Stimulated activated CD8-positive, alpha-beta memory T cell treated with anti-CD3 and anti-CD28 coated beads, Interleukin-7, amount 100 ng/mL, for 48 hours (primary cell): Measurements from ENCODE around the gene AP3S2.
"Not testable (repeated sequence)": the region's sequence is repeated elsewhere in the genome, so short reads cannot be mapped to it uniquely, and the experiment has no call there.

Source experiments
- DNase-seq, 2 donors: peaks; one replicate each; pipeline ENCODE4 v3.0.0-alpha.2; 2020; ENCODE audit warnings: low read depth in 1 of 2; ENCODE audit errors: extremely low read depth in 1 of 2

The AP3S2 gene

DNA sequence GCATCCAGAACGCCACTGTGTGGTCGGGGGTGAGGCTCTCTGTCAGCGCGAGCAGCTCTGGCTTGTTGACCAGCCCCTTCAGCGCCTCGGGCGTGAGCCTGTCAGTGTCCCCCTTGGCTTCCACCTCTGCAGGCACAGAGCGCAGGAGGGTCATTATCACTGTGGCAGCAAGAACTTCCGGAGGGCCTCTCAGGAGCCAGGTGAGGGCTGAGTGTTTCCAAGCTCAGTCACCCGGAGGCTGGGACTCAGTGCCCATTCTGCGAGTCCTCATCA, 10.0 kb upstream of the AP3S2 start:
- no peak for DNase-seq

DNA sequence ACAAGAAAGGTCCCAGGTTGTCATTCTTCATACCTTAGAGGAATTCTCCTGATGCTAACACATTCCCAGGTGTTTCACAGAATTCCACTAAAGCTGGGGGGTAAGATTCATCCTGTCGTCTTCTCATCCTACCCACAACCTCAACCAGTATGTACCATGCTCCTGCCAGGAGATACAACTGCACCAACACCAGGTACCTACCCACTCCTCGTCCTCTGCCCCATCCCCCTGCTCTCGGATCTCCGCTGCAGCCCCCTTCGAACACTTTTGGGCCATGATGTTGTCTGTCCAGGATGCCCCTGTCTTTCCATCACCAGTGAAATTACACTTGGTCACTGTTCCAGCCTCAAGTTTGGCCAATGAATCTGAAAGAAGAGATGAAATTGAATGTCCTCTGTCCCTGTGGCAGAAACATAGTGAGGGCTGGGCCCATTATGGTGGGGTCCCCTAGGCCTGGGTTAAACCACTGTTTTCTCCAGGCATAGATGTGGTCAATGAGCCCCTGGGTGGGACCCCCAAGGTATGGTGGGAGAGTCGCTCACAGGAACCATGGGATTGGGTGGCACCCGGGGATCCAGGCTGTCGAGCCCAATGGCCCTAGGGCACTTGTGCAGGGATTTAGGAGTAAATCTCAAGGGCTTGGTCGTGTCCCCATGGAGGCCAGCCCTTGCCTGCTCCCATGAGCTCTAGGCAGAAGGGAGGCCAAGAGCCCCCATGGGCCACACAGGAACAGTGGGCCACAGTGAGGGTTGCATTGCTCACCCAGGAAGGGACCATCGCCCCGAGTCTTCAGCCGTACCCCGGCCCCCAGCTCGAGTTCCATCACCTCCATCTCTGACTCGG, 9.4 kb upstream of the AP3S2 start:
- DNase-seq: no peak

DNA sequence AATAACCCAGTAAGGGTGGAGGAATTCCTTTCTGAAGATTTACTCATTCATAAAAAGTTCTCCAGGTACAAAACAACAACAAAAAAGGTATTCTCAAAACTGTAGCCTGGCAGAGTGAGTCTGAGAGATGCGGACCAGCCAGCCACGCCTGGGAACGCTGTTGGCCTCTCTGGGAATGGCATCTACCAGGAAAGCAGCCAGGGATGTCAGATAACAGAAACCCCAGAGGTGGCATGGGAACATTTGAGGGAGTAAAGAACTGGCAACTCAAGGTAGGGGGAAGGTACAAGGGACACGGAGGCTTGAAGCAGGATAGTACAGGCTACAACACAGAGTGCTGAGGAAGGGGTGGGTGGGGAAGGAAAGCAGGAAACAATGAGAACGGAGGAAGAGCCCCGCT, 7.1 kb upstream of the AP3S2 start:
- no peak for DNase-seq

DNA sequence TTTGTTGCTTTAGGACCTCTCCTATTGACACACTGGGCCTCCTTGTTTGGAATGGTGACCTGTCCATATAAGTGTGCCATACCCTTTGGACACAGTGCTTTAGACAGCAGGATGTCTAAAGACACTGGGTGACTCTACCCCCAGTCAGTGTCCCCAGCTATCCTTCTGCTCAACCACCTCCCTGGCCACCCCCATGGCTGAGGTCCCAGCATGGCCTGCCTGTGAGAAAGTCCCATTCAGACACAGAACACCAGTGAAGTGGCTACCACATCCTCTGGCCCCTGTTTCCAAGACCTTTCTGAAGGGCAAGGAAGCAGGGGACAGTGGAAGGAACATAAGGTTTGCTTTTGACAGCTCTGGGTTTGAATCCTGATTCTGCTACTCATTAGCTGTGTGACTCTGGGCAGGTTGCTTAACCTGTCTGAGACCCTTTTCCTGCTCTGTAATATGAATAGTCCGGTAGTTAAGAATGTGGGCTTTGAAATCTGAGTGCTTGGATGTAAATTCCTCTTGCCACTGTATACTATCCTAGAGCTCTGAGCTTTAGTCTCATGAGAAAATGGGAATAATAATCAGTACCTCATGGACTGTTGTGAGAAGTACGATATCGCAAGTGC, 6.3 kb upstream of the AP3S2 start:
- DNase-seq: no peak

DNA sequence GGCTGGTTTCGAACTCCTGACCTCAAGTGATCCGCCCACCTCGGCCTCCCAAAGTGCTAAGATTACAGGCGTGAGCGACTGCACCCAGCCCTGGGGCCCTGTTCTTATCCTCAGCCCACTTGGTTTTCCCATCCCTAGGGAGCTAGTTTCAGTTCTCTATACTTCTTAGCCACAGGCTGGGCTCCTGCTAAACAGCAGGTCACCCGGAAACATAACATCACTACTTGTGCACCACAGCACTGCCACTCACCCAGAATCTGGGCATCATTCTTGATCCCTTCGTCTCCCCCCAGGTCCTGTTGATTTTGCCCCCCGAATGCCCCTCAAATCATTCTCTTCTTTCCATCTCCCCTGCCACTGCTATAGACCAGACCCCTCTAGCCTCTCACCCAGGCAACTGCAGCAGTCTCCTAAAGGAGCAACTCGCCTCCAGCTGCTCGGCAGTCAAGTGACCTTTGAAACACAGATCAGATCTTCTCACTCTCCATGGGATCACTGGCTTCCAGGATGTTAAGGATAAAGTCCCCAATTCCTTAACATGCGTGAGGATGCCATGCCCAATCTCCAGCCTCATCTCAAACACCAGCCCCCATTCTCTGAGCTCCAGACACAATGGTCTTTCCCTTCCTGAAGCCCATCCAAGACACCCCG, 5.6 kb upstream of the AP3S2 start:
- no peak for DNase-seq

DNA sequence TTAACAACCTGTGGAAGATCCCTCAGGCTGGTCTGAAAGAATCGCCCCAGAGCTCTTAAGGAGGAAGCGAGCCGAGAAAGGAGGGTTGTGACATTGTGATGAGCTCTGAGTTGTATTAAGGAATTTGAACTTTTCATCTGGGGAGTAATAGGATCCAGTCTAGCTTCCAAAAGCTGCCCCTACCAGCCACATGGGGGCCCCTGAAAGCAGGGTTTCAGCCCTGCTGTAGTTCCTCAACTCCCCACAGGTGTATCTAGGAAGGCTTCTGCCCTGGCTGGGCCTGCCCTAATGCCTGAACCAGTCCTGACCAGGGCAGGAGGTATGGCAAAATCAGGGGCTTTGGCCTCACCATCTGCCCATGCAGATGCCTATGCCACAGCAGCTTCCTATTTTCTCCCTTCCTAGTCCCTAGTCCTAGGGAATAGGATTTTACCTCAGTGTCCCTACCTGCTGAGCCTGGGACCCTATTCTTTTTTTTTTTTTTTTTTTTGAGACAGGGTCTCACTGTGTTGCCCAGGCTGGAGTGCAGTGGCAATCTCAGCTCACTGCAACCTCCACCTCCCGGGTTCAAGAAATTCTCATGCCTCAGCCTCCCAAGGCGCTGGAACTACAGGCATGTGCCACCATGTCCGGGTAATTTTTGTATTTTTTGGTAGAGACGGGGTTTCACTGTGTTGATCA, 5.0 kb upstream of the AP3S2 start:
- DNase-seq: peak in 1 of 2 donors; percentile 10

DNA sequence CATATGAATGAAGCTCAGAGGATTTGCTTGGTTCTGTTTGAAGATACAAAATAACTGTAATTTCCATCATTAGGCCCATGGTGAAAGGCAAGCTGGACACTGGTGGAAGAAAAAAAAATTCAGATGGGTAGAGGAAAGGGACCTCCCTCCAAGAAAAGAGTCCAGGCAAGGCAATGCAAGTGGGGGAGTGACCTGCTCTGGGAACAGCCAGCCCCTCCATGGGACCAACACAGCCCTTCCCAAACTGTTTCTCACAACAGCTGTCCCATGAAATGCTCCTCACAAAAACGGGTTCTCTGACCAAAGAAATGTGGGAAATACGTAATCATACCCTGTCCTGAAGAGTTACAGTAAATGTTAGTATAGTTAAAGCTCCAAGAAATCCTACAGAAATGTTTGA, 4.4 kb upstream of the AP3S2 start:
- DNase-seq: no peak

DNA sequence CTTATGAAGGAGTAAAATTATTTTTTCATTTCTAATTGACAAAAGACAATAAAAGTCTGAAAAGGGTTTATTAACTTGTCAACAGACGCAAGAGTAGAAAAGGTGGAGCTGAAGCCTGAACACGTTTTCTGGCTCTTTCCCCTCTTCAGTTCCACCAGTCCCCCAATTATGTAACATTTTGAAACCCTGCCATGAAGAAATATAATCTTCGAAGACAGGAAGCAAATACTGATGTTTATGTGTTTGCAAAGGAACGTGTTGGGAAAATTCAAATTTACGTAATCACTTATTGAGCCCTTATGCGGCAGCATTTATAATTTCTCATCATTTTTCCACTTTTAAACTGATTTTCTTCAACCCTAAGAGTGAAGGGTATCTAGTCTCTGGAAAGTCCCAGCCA, 767 bp downstream of the AP3S2 start:
- DNase-seq: no peak

DNA sequence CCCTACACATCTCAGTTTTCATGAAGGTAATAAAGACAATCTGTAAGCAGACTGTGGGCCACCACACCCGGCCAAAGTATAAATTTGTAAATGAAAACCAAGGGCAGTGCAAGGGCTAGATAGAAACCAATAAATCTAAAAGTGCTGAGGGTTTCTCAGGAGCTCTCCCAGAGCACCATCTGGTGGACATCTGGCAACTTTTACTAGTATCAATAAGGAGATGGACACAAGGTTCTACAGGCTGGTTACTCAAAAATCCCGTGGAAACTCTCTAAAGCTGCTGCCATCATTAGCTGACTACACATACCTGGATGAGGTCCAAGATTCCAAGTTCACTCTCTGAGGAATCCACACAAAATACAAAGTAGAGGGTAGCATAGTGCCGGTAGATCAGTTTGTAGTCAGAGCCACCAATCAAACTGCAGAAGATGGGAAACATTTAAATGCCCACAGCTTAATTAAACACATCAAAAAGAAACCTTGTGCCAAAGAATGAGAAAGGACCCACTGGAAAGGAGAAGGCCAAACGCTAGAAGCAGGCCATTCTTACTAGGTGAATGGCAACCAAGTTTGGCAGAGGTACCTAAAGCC, 5.5 kb downstream of the AP3S2 start:
- no peak for DNase-seq

DNA sequence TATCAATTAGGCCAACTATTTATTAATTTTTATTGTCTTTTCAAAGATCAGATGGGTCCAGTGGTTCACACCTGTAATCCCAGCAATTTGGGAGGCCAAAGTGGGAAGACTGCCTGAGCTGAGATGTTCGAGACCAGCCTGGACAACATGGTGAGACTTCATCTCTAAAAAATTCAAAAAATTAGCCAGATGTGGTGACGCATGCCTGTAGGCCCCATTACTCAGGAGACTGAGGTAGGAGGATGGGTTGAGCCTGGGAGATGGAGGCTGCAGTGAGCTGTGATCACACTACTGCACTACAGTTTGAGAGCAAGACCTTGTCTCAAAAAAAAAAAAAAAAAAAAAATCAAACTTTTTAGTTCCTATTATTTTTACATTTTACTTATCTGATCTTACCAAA, 8.2 kb downstream of the AP3S2 start:
- no peak for DNase-seq

DNA sequence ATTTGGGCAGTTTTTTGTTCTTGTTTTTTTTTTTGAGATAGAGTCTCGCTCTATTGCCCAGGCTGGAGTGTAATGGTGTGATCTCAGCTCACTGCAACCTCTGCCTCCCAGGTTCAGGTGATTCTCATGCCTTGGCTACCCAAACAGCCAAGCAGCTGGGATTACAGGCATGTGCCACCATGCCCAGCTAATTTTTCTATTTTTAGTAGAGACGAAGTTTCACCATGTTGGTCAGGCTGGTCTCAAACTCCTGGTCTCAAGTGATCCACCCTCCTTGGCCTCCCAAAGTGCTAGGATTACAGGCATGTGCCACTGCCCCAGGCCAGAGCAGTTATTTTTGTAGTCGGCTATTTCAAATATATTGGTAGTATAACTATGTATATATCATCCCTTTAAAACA, 8.6 kb downstream of the AP3S2 start:
- not testable (repeated sequence) for DNase-seq

DNA sequence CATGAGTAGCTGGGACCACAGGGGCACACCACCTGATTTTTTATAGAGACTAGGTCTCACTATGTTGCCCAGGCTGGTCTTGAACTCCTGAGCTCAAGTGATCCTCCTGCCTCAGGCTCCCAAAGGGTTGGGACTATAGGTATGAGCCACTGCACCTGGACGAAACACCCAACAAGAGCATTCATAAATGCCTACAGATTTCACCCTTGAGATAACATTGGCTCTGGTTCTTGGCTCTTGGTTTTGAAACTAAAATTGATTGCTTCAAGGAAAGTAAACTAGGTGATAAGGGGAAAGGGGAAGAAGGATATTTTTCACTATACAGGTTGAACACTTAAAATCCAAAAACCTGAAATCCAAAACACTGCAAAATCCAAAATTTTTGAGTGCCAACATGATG, 10.3 kb downstream of the AP3S2 start:
- DNase-seq: no peak

DNA sequence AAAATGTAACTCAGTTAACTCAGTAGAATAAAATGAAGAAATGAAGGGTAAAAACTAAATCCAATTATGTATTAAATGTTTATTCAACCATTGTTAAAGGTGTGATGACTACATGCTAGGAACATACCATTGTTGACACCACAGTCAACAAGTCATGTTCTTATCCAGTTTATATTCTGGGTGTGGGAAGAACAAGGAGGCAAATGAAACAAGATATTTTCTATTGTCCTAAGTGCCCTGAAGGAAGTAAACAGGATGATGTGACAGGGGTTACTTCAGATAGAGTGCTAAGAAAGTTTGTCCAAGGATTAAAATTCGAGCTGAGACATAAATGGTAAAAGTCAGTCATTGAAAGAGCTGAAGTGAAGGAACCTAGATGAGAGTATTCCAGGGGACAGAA, 13.1 kb downstream of the AP3S2 start:
- DNase-seq: no peak

DNA sequence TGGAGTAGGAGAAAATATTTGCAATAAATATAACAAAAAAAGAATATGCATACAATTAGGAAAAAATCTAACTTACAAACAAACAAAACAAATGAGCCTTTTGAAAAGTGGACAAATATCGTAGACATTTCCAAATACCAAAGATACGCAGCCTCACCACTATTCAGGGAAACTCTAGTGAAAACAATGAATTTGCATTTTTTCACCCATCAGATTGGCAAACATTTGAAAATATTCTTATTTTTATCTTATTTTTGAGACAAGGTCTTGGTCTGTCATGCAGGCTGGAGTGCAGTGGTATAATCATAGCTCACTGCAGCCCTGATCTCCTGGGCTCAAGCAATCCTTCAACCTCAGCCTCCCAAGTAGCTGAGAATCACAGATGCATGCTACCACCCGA, 15.5 kb downstream of the AP3S2 start:
- DNase-seq: no peak

DNA sequence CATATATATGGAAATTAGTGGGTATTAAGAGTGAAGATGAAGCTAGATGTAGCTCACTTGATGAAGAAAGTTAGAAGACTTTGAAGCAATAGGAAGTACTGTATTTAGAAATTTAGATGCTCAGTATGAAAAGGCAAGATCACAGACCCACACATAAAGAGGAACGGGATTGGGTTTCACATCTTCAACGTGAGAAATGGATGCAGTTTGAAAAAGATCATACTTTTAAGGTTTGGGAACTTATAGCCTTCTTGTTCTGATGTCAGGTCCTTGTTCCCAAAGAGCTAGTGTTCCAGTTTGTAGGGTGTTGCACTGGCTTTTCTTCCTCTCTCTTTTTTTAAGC, 16.7 kb downstream of the AP3S2 start:
- no peak for DNase-seq

DNA sequence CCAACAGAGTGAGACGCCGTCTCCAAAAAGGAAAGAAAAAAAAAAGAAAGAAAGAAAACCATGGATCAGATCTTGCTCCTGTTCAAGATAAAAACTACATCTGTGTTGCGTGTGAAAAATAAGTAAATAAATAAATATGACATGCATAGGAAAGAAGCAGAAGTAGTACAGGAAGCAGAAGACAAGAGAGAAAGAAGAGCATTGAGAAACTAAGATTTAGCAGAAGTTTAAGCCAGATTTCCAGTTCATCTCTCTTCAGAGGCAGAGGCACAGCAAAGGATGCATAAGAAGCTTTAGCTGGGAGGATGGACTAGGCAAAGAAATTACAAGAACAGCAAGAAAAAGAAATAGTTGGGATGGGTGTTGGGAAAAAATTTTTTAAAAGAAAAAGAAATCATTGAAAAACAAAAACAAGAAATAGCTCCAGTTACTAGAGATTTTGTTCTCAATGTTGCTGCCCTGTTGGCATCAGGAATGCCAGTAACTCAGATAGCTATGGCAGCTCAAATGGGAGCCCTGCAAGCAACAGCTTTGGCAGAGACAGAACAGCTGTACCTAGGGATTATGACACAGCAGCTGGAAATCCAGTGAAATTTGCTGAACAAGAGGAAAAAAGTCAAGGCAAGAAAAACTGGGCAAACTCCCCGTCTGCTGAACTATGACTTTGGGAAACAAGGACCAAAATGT, 17.3 kb downstream of the AP3S2 start:
- DNase-seq: no peak

DNA sequence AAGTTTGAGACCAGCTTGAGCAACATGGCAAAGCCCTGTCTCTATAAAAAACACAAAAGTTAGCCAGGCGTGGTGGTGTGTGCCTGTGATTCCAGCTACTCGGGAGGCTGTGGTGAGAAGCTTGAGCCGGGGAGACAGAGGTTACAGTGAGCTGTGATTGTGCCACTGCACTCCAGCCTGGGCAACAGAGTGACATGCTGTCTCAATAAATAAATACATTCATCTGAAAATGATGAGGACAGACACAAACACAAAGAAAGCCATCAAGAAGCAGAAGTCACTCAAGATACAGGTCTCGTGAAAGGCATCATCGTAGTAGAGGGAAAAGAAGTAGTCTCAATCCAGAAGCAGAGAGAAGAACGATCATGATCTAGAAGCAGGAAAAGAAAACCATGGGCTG, 18.1 kb downstream of the AP3S2 start:
- no peak for DNase-seq

DNA sequence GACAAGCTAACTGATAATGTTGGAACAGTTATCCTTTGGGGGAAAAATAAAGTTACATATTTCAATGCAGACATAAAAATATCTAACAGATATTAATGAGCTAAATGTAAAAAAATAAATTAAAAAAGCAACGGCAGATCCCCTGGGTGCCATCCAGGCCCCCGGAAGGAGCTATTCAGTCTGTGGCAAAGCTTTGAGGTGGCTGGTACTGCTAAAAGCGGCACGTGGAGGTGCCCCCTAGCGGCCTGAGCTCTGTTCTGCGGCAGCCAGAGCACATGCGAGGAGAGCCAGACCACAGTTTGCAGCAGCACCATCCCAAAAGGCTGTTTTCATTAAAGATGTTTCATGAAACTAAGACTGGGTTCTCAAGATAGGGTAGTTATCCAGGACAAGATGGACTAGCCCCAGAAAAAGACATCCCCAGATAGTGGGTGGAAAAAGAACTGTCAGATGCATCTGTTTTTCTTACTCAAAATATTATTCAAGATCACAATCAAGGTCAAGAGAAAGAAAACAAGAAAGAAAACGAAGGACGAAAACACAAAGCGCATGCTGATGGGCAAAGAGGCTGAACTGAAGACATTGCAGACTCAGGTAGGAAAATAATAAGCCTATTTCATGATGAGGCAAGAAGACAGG, 18.7 kb downstream of the AP3S2 start:
- DNase-seq: peak; percentile 57 to 77

DNA sequence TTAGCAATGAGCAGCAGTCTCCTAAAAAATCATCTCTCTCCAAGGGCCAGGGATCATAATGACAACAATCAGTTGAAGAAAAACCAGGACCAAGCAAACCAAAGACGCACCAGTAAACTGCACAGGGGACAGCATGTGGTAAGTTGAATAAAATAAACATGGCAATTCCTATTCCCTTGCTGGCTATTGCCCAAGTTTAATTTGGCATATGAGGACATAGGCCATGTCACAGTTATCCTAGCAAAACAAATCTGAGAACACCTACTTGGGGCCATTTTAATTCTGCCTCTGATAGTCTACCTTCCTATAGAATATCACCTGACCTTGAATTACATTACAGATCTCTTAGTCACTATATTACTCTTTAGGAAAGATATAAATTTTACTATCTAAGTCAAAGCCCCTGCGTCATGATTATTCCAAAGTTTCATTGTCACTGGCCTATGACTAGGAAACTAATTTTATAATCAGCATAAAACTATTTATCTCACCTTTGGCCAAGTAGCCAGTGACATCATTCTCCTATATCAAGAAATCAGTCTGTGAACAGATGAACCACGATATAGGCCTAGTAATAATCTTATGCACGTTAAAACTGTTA, 23.0 kb downstream of the AP3S2 start:
- DNase-seq: no peak

DNA sequence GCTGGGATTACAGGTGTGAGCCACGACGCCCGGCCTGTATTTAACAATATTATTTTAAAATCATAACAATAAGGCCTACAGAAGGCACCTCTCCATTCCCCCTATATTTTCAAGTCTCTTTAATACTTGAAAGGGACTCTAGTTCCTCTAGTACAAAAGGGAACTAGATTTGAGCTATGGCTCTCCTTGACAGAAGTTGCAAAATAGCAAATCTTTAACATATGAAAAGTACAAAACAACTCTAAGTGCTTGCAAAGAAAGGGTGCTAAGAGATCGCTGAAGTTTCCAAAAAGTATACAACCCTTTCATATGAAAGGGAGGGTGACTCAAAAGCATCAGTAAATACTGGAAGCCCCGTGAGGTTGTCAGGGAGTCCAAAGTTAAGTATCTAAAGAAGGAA, 23.8 kb downstream of the AP3S2 start:
- no peak for DNase-seq
